Fibroblast of lung (primary cell): ENCODE measurements around the gene TSPAN18.

ENCODE experiments used
- EZH2 ChIP-seq: IDR thresholded peaks from 2 replicates; pipeline ENCODE4 v1.5.1; 2012; ENCODE audit warnings: low read length, control low read depth, mild to moderate bottlenecking; ENCODE audit errors: missing control alignments
- TF ChIP-seq, protein P1 (sequence below), 2 donors: IDR thresholded peaks in 1 of 2; conservative IDR thresholded peaks in 1 of 2; 1 replicate in 1 of 2; 2 replicates in 1 of 2; pipeline ENCODE4 v1.5.1; 2011 to 2012; ENCODE audit warnings: low read length in 2 of 2, control low read depth in 1 of 2, inconsistent platforms in 1 of 2, low read depth in 1 of 2, mild to moderate bottlenecking in 1 of 2

DNA sequence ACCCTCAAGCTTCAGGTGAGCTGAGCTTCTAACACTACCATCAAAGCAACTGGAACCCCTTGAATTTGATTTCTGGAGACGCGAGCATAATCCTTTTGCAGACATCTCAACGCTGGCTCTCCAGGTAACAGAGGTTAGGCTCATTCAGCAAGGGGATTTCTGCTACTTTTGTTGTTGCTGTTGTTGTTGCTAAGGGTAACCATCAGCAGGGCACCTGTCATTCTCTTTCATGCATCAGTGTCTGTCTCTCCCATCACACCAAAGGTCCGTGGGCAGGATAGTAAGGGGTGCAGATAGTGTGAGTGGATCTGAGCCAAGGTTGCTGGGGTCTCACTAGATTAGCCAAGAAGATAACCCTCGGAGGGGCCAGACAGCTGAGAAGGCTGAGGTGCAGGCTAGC lies 133.6 kb downstream of the TSPAN18 start:
- TF ChIP-seq, protein P1, sequence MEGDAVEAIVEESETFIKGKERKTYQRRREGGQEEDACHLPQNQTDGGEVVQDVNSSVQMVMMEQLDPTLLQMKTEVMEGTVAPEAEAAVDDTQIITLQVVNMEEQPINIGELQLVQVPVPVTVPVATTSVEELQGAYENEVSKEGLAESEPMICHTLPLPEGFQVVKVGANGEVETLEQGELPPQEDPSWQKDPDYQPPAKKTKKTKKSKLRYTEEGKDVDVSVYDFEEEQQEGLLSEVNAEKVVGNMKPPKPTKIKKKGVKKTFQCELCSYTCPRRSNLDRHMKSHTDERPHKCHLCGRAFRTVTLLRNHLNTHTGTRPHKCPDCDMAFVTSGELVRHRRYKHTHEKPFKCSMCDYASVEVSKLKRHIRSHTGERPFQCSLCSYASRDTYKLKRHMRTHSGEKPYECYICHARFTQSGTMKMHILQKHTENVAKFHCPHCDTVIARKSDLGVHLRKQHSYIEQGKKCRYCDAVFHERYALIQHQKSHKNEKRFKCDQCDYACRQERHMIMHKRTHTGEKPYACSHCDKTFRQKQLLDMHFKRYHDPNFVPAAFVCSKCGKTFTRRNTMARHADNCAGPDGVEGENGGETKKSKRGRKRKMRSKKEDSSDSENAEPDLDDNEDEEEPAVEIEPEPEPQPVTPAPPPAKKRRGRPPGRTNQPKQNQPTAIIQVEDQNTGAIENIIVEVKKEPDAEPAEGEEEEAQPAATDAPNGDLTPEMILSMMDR (conservative IDR thresholded peaks at IDR 0.05 in 1 of 2, IDR thresholded peaks at IDR 0.05 in 1 of 2; ENCODE audit: low read depth in 1 of 2, low read length in 2 of 2): no peak
- TF ChIP-seq EZH2: no peak
